HG02938 (cell line): ENCODE data around the gene SPO11.
"Not testable (repeated sequence)": the region's sequence is repeated elsewhere in the genome, so short reads cannot be mapped to it uniquely, and the experiment has no call there.

Experiments used
- ATAC-seq: cut with Tn5 transposase; IDR thresholded peaks from one replicate; pipeline ENCODE4 v1.9.1; 2021; ENCODE audit warnings: mild to moderate bottlenecking, moderate library complexity; ENCODE audit not compliant: unreplicated experiment

The SPO11 gene

DNA sequence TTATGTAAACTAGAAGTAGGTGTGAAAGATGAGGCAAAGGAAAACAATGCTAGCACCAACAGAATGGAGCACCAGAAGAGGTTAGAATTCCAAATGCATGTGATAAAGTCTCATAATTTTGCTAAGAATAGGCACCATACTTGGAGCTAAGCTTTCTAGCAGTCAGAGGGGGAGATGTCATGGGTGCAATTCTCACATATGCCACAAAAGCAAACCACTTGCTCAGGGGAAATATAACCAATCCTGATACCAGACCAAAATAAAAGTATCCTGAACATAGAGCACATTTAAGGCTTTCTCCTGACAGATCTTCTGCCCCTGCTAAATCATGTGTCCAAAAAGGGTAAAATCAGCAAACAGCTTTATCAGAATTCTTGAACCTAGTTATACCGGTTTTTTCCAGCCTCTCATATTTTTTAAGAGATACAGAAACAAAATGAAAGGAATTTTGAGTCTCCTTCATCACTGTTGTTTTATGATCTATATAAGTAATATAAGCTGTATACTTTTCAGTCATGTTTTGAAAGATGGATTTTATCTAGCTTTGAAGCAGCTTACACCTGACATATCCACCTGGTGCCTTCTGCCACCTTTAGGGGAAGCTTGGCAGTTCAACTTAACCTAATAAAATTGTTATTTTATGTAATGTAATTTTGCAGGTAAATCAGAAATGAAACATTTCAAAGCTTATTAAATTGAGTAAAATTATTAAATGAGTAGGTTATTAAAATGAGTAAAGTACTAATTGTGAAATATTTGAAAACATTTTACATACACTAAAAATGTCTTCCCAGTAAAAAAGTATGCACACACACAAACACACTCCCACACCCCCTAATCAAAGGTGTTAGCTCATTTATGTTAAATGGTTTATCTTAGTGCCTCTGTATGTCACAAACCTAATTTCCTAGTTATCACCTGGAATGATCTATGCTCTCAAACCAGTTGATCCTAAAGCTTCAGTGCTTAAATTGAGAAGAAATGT is 2.8 kb downstream of the SPO11 start:
- no peak for ATAC-seq

- no peak for ATAC-seq
These were observed 5.8 kb downstream of the SPO11 start for GRCh38 chr20:57335392-57335791.

DNA sequence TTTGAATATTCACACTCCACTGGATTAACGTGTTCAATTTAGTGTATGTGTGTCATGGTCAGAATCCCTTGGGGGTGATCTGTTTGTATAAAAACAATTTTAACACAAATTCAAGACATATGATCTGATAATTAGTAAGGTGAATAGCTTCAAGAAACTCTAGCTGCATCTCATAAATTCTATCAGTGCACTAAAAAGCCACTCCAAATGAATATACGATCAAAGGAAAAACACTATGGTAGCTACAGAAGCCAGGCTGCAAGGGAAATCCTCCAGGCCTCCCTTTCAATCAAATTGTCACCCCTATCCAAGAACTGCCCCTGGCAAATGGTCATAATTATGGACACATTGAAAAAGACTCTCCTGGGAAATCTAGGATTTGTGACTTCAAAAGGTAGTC is 12.1 kb downstream of the SPO11 start:
- ATAC-seq = no peak

GRCh38 chr20:57342829-57343228 is 13.2 kb downstream of the SPO11 start:
- ATAC-seq = no peak

GRCh38 chr20:57346477-57346876 is 16.9 kb downstream of the SPO11 start:
- no peak for ATAC-seq

GRCh38 chr20:57347393-57347792 is 17.8 kb downstream of the SPO11 start:
- no peak for ATAC-seq

DNA sequence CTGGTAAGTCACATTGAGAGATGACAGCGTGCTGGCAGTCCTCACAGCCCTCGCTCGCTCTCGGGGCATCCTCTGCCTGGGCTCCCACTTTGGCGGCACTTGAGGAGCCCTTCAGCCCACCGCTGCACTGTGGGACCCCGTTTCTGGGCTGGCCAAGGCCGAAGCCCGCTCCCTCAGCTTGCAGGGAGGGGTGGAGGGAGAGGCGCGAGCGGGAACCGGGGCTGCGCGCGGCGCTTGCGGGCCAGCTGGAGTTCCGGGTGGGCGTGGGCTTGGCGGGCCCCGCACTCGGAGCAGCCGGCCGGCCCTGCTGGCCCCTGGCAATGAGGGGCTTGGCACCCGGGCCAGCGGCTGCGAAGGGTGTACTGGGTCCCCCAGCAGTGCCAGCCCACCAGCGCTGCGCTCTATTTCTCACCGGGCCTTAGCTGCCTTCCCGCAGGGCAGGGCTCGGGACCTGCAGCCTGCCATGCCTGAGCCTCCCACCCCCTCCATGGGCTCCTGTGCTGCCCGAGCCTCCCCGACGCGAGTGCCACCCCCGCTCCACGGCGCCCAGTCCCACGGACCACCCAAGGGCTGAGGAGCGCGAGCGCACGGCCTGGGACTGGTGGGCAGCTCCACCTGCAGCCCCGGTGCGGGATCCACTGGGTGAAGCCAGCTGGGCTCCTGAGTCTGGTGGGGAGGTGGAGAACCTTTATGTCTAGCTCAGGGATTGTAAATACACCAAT is 18.8 kb downstream of the SPO11 start:
- ATAC-seq = not testable (repeated sequence)

GRCh38 chr20:57348922-57349574 is 19.4 kb downstream of the SPO11 start:
- ATAC-seq = not testable (repeated sequence)

DNA sequence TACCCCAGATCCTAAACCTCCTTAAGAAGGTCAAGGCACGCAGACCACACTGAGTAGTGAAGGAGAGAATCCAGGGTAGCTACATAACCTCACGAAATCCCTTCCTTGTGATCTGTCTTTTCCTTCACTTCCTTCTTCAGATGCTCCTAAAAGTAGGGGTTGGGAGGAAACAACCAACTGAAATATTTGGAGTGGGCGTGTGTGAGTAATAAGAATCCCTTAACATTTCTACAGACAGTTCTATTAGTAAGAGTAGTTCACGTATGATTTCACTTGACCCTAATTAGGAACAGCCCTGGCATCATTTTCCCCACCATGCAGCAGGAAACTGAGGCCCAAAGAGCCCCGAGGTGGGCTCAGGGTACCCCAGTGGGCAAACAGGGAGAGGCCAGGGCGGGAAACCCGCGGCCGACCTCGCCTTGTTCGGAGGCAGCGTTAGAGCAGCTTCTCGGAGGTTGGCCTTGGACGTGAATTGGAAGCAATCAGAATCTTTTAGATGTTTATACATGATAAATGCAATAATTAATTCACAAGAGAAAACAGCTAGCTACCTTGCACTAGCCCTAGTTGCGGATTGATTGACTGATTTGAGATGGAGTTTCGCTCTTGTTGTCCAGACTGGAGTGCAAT is 20.6 kb downstream of the SPO11 start:
- ATAC-seq = no peak

- ATAC-seq = not testable (repeated sequence)
These were observed 21.1 kb downstream of the SPO11 start for GRCh38 chr20:57350726-57351041.

GRCh38 chr20:57351042-57351783 is 21.6 kb downstream of the SPO11 start, which contains the start of gene RAE1:
Gene RAE1 (plus strand): TSS chr20:57351255. CDS start chr20:57354039, 2,784 bp downstream.
- ATAC-seq = peak; percentile 85

DNA sequence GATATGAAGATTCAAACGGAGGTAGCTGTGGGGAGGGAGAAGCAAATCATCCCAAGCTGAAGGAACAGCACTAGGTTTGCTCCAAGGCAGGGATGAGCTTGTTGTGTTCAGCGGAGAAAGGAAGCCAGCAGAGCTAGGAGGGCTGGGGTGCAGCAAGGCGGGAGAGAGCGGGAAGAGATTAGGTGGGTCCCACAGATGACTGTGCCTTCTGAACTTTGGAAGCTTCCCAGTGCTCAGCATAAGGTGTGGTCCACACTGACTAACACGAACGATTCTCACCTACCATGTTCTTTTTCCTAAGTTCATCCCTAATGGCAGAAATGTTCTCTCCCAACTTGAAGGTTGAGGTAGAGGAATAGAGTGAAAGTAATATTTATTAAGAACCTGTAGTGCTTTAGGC is 22.7 kb downstream of the SPO11 start:
- no peak for ATAC-seq

DNA sequence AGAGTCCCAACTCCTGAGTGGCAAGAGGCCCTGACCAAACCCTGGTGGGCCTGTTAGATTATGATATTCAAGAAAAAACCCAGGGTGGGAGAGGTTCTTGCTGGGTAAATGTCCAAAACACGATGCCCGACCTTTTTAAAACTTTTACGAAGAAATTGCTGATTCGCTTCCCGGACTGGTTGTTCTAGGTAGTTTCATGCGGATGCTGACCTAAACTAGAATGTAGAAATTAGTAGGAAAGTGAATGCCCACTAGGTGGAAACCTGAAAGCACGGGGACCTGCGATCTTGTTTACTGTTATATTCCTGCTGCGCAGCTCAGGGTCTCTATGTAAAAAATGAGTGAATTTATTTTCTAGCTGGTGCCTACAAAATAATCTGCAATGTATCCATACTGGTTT is 23.7 kb downstream of the SPO11 start:
- no peak for ATAC-seq

DNA sequence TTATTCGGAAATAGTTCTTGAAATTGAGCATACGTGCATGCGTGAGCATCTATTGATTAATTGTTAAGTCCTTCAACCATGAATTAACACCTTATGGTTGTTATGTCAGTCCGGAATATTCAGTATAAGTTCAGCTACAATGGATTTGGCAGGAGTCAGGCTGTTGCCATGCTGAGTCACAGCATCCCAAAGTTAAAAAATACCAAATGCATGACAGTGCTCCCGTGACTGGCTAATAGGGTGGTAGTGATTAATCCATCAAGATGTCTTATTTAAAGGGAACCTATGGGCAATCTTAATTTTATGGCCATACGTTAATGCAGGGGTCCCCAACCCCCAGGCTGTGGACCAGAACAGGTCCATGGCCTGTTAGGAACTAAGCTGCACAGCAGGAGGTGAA is 31.9 kb downstream of the SPO11 start:
- ATAC-seq = no peak

- no peak for ATAC-seq
These were observed 34.8 kb downstream of the SPO11 start for GRCh38 chr20:57364451-57364850.

DNA sequence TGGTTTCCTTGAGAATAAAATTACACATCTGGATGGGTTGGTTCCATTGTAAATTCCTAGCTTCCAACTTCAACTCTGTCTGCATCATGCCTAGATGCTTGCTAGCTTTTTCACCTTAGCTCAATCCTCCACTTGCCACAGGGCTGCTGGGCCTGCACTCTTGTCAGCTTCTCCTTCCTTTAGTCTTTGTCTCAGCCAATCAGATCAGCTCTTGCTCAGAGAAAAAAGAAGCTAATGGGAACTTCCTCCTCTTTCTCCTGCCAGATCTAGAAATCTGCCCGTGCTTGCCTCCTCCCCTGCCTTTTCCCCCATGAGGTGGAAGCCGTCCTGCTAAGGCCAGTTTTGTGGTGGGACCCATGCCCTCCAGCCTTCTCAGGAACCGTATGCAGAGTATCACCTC is 40.0 kb downstream of the SPO11 start:
- ATAC-seq = no peak

DNA sequence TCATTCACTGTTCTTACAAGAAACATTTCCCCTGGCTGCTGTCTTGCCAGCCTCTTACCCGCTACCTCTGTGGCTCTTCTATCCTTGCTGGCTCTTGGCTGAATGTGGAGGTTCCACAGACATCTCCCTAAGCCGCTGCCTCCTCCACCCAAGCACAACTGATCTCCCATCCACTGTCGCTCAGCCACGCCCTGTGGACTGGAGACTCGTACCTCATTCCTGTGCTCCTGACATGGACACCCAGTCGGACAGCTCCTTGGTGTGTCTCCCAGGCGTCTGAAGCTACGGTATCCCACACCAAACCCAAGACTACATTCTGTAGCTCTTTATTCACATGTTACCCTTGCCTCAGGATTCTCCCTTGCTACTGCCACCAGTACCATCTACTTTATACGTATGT is 40.7 kb downstream of the SPO11 start:
- no peak for ATAC-seq

- ATAC-seq = no peak
These were observed 41.8 kb downstream of the SPO11 start for GRCh38 chr20:57371363-57371762.

- no peak for ATAC-seq
These were observed 42.6 kb downstream of the SPO11 start for GRCh38 chr20:57372157-57372556.

- no peak for ATAC-seq
These were observed 43.2 kb downstream of the SPO11 start for GRCh38 chr20:57372581-57373350.
